ENCODE results near the gene AQP3.
"Not testable (repeated sequence)": the region's sequence is repeated elsewhere in the genome, so short reads cannot be mapped to it uniquely, and the experiment has no call there.

Gene AQP3

DNA sequence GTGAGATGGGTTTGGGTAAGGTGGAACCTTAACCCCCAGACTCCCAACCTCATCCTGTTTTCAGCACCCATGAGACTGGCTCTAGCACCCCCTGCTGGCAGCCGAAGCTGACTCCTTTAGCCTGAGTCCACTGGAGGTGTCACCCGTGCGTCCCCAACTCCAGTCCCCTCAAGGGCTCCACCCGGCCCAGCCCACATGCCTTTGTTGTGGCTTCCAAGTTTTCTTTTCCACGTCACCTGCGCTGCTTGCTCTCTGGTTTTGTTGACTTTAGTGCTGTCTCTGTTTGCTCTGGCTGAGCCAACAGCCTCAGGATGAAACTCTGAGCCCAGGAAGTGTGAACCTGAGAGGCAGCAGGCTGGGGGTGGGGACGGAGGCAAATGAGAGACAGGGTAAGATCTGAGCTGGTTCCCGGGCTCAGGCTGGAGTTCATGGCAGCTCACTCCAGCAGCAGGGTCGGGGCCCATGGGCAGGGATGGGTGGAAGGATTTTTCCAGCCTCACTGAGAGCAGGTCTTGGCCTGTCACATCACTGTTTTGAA is 31.8 kb downstream of the AQP3 start:
- no peak for DNase-seq (ENCODE audit: low spot score)

DNA sequence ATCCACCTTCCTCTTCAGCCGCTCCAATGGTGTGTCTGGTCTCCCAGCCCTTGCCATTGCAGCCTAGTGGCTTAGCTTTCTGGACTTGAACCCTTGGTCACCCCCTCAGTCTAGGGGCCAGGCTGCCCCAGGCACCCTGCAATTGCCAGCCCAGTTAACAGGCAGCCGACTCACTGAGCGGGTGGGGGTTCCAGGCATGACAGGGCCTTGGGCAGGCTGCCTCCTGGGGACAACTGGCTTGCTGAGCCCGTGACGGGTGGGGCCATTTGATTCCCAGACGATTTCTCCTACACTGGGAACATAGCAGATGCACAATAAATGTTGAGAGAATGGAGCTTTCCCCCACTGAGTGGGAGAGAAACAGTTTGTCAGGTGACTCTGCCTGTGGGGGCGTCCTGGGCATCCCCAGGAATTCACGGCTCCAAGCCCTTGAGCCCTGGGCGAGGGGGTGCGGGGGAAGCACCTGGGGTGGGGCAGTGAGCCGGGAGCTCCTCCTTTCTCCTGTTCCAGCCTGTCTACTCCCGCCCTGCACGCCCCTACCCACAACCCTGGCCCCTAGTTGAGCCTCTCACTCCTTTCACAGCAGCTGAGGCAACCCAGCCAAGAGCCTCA is 32.4 kb downstream of the AQP3 start:
- no peak for DNase-seq (ENCODE audit: low spot score)

DNA sequence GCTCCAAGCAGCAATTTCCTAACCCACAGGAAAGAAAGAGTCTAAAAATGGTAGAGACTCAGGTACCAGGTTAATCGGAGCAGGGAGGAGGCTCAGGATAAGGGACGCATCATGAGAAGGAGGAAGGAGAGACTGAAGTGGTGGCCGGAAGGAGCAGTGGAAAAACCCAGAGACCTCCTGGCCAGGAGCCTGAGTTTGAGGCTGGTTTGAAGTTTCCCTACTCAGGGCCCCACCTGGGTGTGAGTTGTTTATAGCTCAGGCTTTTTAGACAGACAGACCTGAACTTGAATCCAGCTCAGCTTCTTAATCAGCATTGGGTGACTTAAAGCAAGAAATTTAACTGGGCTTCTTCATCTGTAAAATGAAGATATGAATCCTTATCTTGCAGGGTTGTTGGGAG is 33.1 kb downstream of the AQP3 start:
- no peak for DNase-seq (ENCODE audit: low spot score)

DNA sequence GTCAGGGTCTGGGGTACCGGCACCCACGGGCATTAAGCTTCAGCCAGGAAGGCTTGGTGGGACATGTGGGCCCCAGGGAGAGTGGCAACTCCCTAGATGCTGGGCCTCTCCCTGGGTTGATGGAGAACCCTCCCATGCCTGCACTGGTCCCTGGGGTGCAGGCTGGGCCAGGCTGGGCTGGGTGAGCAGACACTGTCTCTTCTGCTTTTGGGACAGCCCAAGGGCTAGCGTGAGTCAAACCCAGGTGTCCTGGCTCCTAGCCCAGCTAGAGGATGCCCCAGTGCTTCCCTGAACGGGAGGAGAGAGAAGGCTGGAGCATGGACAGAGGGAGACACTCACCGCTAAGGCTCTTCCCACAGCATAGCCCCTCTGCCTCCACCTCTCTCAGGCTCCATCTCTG is 39.3 kb downstream of the AQP3 start:
- no peak for DNase-seq (ENCODE audit: low spot score)

DNA sequence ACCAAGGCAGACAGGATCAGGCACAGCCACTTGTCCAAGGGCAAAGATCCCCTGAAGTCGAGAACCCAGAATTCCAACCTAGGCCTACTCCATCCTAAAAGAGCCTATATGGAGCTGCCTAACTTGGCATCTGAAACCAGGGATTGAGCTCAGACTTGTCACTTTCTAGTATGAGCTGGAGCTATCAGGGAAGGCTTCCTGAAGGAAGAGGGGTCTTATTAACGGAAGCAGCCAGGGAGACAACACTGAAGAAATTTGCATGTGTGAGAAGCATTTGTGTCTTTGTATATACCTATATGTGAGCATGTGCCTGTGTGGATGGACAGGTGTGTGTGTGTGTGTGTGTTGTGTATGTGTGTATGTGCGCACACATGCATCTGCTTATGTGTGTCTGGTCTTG is 40.3 kb downstream of the AQP3 start:
- no peak for DNase-seq (ENCODE audit: low spot score)

DNA sequence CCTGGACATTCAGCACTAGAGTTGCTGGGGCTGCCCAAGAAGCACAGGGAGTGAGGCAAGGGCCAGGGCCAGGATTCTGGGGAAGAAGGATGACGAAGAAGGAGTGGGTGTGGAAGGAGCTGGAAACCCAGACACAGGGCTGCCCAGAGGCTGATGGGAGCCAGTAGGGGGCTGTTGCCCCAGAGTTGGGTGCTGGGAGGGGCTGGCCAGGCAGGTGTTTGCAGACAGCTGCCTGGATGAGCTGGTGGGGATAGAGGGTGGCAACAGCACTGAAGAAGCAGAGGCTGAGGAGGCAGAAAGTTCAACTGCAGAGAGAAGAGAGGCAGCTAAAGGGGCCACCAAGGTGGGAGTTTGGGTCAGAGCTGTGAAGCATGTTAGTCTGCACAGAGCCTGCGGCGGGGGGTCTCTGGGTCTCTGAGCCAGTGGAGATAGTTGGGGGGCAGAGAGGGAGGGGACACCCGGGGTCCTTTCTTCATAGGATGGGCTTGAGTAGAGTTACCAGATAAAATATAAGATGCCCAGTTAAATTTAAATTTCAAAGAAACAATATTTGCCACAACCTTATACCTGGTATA is 42.5 kb downstream of the AQP3 start:
- DNase-seq (ENCODE audit: low spot score), result no peak

DNA sequence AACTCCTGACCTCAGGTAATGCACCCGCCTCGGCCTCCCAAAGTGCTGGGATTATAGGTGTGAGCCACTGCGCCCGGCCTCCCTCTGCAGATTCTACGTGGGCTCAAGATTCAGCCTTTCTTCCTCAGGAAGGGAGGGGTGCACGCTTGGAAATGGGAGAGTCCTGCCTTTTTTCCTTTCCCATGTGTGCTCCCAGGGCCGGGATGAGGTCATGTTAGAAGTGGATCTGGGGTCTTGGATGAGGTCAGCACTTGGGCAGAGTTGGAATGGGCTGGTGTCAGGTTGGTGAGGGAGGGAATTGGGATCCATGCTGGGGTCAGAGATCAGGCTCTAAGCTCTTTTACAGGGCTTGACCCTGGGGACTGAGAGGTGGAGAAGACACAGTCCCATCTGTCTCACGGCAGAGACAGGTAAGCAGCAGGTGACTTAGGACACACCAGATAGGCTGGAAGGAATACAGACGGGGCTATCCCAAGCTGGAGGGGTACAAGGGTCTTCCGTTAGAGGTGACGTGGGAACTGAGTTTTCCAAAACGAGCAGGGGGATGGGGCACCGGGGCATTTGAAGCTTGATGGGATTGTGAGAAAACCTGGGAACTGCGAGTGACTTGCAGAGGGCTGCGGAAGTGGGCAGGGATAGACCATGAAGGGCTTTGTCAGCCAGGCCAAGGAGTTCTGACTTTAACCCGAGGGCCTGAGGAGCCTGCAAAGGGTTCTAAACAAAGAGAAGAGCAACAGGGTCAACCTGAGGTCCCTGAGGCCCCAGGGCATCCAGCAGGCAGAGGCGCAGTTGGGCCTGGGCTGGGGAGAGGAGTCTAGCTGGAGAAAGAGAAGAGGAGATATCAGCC is 43.2 kb downstream of the AQP3 start:
- no peak for DNase-seq (ENCODE audit: low spot score)

DNA sequence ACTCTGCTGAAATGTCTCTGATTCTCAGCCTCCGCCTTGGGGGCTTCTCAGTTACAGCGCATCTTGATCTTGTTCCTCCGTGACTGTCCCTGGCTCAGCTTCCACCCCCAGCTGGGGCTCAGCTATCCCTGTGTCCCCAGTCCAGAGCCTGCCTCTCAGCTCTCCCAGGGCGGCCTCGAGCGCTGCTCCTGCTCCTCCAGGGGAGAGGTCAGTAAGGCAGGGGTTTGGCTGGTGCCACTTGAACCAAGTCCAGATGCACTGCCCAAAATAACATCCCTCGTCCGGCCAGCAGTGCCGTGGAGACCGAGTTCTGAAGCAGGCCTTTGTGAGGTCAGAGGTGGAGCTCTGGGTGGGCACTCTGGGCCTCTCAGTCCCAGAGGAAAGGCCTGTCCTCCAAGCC is 45.0 kb downstream of the AQP3 start, which contains the start of gene AQP7:
AQP7 (minus strand) TSS at position 198 of the 400 bp plus-strand sequence. CDS start 1,306 bp downstream, outside the sequence.
- not testable (repeated sequence) for DNase-seq (ENCODE audit: low spot score)

DNA sequence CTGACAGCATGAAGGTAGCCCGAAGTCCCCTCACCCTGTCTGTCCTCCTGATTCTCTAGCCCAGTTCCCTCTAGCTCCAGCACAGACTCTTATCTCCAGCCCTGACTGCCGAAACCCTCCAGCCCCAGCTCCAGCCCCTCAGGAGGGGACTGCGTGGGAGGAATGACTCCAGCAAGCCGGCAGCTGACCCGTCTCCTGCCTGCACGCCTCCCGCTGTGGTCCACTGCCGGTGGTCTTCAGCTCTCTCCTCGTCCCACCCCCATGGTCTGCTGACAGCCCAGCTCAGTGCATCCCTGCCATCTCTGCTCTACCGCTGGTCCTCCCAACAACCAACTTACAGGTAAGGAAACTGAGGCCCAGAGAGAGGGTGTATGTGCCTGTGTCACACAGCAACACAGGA is 45.6 kb downstream of the AQP3 start:
- not testable (repeated sequence) for DNase-seq (ENCODE audit: low spot score)

DNA sequence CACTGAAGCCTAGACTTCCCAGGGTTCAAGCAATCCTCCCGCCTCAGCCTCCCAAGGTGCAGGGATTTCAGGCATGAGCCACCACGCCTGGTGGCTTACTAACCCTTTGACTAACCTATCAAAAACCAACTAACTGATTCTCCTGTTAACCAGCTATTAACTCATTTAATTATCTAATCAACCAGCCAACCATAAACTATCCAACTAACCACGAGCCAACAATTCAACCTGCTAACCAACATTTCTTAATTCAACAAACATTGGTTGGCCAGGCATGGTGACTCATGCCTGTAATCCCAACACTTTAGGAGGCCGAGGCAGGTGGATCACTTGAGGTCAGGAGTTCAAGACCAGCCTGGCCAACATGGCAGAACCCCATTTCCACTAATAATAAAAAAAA is 48.3 kb downstream of the AQP3 start:
- not testable (repeated sequence) for DNase-seq (ENCODE audit: low spot score)

DNA sequence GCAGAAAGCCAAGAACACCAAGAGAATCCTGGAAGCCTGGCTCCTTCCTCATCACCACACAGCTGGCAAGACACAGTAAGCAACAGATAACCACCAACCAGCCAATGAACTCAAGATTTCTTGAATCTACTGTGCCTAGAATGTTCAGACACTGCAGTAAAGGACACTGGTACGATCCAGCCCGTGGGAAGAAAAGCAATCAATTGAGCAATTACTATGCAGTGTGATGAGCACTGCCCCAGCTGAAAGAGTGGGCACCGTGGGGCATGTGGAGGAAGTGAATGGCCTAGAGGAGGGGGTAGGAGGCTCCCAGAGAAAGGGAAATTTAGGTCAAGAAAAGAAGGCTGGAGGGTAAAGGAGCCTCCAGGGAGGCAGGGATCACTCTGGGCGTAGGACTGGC is 49.6 kb downstream of the AQP3 start:
- DNase-seq (ENCODE audit: low spot score), result not testable (repeated sequence)

DNA sequence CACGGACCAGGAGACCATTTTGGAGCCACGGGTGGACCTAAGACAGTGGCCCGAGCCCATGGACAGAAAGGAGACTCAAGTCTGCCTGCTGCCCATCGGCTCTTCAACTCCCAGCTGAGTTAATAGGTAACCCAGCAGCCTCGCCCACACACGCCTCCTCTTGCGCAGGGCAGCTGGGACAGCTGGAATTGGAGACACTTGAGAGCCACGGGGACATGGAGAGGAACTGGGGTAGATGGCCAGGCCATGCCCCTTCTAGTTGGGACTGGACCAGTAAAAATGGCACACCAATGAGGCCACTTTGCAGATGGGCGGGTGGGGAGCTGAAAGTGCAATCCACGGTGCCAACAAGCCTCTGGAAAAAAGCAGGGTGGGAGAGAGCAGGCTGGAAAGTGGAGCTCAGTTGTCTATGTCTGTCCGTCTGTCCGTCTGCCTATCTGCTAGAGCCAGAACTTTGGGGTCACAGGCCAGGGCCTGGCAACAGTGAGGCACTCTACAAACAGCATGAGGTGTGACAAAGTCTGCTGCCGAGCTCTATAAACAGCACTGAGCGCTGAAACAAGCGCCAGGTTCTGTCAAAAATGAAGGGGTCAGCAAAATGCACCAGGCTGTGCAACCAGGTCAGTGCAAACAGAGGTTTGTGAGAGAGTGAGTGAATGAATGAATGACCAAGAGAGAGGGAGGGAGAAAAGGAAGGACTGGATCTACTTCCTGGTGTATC is 52.1 kb downstream of the AQP3 start:
- DNase-seq (ENCODE audit: low spot score), result not testable (repeated sequence)

DNA sequence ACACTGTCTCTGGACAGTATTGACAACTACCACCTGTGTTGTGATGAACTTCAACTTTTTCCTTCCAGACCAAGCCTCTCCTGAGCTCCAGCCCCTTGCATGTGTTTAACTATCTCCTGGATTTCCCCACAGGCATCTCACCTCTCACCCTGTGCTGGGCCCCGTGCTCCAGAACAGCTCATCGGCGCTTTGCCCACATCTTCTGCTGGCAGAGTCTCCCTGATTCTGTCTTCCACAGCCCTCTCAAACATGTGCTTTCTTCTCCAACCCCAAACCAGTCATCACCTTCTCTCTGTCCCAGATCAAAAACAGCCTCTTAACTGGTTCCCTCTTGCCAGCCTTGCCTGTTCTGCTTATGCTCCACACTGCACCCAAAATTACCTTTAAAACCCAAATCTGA is 53.4 kb downstream of the AQP3 start:
- not testable (repeated sequence) for DNase-seq (ENCODE audit: low spot score)

DNA sequence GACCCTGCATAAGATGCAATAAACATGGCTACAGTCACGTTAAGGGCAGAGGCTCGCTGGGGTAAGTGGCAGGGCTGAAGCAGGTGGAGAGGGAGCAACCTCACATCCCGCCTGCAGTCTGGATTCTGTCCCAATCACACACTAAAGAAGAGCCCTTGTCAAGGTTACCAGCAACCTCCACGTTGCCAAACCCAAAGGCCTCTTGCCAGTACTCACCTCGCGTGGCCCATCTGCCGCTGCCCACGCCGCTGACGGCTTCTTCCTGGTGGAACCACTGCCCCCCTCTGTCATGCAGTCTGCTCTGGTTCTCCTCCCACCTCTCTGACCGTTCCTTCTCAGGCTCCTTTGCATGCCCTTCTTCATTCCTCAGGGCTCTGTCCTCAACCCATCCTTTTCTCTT is 53.8 kb downstream of the AQP3 start:
- no peak for DNase-seq (ENCODE audit: low spot score)

DNA sequence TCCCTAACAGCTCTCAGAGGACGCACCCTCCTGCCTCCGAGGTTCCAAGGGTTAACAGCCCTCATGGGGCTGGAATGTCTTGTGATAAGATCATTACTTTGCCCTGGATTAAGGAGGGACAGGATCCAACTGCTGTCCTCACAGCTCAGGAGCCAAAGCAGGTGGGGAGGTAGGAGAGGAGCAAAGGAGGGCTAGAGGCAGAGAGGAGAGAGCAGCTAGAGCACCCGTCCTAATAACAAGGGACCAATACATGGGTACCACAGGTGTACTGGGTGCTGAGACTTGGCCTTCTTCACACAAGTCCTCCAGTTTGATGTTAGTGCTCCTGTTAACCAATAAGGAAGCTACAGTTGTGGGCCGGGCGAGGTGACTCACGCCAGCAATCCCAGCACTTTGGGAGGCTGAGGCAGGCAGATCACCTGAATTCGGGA is 54.8 kb downstream of the AQP3 start:
- DNase-seq (ENCODE audit: low spot score), result not testable (repeated sequence)

Small RNA genes lying within 50 kb of the gene (small RNA-seq; reads per million reads assigned to genes)
- gene AL356218.2 (0 reads per million in 2 experiments), gene MIR6851 (0 reads per million in 2 experiments)

Measured in SK-N-DZ (cell line).